IMR-90 (cell line): Measurements from ENCODE around the gene NEK5. TPM values are rescaled to one million over a fixed set of nuclear protein-coding genes. Genes with fewer than 3 reads are reported as not detected.

Source experiments
- ATAC-seq: fragments of 200-7000 bp; cut with Tn5 transposase; 2 replicates; pipeline ENCODE4 v1.9.1; 2020; ENCODE audit warnings: low read depth, mild to moderate bottlenecking, moderate library complexity
- BruUV-seq: library from RNA; stranded (reverse); fragments of 400-500 nt; replicated peaks from 2 replicates; lab custom pipeline; 2021; lab: Mats Ljungman, UMichigan
- CTCF ChIA-PET: fragments of 300-600 bp; formaldehyde crosslinking; extraction: SDS; loops from one replicate; lab custom pipeline; 2021; ENCODE audit warnings: antibody characterized with exemption; lab: Yijun Ruan, JAX
- POLR2A ChIA-PET: fragments of 300-600 bp; sonication (Branson Sonifier 250); formaldehyde crosslinking; loops from one replicate; lab custom pipeline; 2022; ENCODE audit warnings: antibody characterized with exemption; ENCODE audit not compliant: unreplicated experiment; lab: Charles Lee
- DNase-seq: peaks from one replicate; pipeline ENCODE4 v3.0.0; 2013
- H2AFZ ChIP-seq: replicated peaks from 2 replicates; pipeline ENCODE3; 2013; ENCODE audit warnings: low read length, mild to moderate bottlenecking; ENCODE audit not compliant: poor library complexity
- H2AK5ac ChIP-seq: 2 replicates; pipeline ENCODE4 v1.6.1; 2013; ENCODE audit warnings: low read depth, low read length, inconsistent platforms
- H2AK9ac ChIP-seq: replicated peaks from 2 replicates; pipeline ENCODE3; 2013; ENCODE audit warnings: mild to moderate bottlenecking, low read depth, low read length, moderate library complexity; ENCODE audit not compliant: poor library complexity
- H2BK120ac ChIP-seq: 2 replicates; pipeline ENCODE4 v1.6.1; 2013; ENCODE audit warnings: low read depth, low read length, inconsistent platforms
- H2BK15ac ChIP-seq: 3 replicates; pipeline ENCODE4 v1.6.1; 2013; ENCODE audit warnings: low read depth, low read length, inconsistent platforms
- H2BK20ac ChIP-seq: 2 replicates; pipeline ENCODE4 v1.6.1; 2013; ENCODE audit warnings: low read depth, mild to moderate bottlenecking, inconsistent platforms, low read length, moderate library complexity
- H2BK5ac ChIP-seq: 2 replicates; pipeline ENCODE4 v1.6.1; 2013; ENCODE audit warnings: mild to moderate bottlenecking, low read depth, low read length, inconsistent platforms; ENCODE audit not compliant: poor library complexity, severe bottlenecking
- H3K14ac ChIP-seq: replicated peaks from 2 replicates; pipeline ENCODE4 v1.6.1; 2013; ENCODE audit warnings: low read depth, low read length, inconsistent platforms
- H3K18ac ChIP-seq: 2 replicates; pipeline ENCODE4 v1.6.1; 2013; ENCODE audit warnings: low read depth, low read length, control low read depth
- H3K23ac ChIP-seq: 2 replicates; pipeline ENCODE4 v1.6.1; 2013; ENCODE audit warnings: low read depth, low read length, inconsistent platforms
- H3K27ac ChIP-seq: 2 replicates; pipeline ENCODE4 v1.5.1; 2013; ENCODE audit warnings: mild to moderate bottlenecking, control low read depth, low read length; ENCODE audit not compliant: insufficient read depth
- H3K27me3 ChIP-seq: 2 replicates; pipeline ENCODE4 v1.6.1; 2013; ENCODE audit warnings: low read length; ENCODE audit not compliant: control insufficient read depth, insufficient read depth
- H3K36me3 ChIP-seq: 2 replicates; pipeline ENCODE4 v1.6.1; 2013; ENCODE audit warnings: low read length, mixed read lengths; ENCODE audit not compliant: control insufficient read depth, insufficient read depth
- H3K4ac ChIP-seq: 2 replicates; pipeline ENCODE4 v1.6.1; 2013; ENCODE audit warnings: low read depth, low read length, inconsistent platforms
- H3K4me1 ChIP-seq: 2 replicates; pipeline ENCODE4 v1.6.1; 2013; ENCODE audit warnings: low read length, mixed read lengths; ENCODE audit not compliant: control insufficient read depth, insufficient read depth
- H3K4me2 ChIP-seq: 2 replicates; pipeline ENCODE4 v1.6.1; 2013; ENCODE audit warnings: low read depth, mild to moderate bottlenecking, control low read depth, low read length, moderate library complexity
- H3K4me3 ChIP-seq: 2 replicates; pipeline ENCODE4 v1.5.1; 2013; ENCODE audit warnings: low read depth, mild to moderate bottlenecking, control low read depth, low read length, moderate library complexity; ENCODE audit not compliant: insufficient read depth
- H3K56ac ChIP-seq: 2 replicates; pipeline ENCODE4 v1.6.1; 2013; ENCODE audit warnings: low read length, inconsistent platforms; ENCODE audit not compliant: insufficient read depth; ENCODE audit errors: extremely low read depth
- H3K79me1 ChIP-seq, 2 experiments: 2 replicates each; pipeline ENCODE4 v1.6.1; 2013; ENCODE audit warnings: low read length in 2 of 2, inconsistent platforms in 1 of 2, low read depth in 1 of 2
- H3K9ac ChIP-seq: 2 replicates; pipeline ENCODE4 v1.6.1; 2013; ENCODE audit warnings: low read depth, low read length, control low read depth
- H3K9me1 ChIP-seq: 2 replicates; pipeline ENCODE4 v1.6.1; 2013; ENCODE audit warnings: low read length, inconsistent platforms; ENCODE audit not compliant: insufficient read depth
- H3K9me3 ChIP-seq: 2 replicates; pipeline ENCODE4 v1.6.1; 2013; ENCODE audit warnings: low read length; ENCODE audit not compliant: control insufficient read depth, insufficient read depth
- H4K20me1 ChIP-seq: 2 replicates; pipeline ENCODE4 v1.6.1; 2013; ENCODE audit warnings: low read length, inconsistent platforms; ENCODE audit not compliant: insufficient read depth
- H4K5ac ChIP-seq: 2 replicates; pipeline ENCODE4 v1.6.1; 2013; ENCODE audit warnings: mild to moderate bottlenecking, low read depth, low read length, control low read depth
- H4K8ac ChIP-seq, 2 experiments: 2 replicates each; pipeline ENCODE4 v1.6.1; 2013; ENCODE audit warnings: low read depth in 2 of 2, low read length in 2 of 2, control low read depth in 1 of 2, inconsistent platforms in 1 of 2
- H4K91ac ChIP-seq: 2 replicates; pipeline ENCODE4 v1.6.1; 2013; ENCODE audit warnings: low read depth, low read length, inconsistent platforms; ENCODE audit not compliant: insufficient read depth
- FOS ChIP-seq: fragments of 150-350 bp; IDR thresholded peaks from 2 replicates; pipeline ENCODE4 v1.6.1; 2016; ENCODE audit warnings: low read depth, low read length
- WGBS, 2 experiments: methylation state at CpG; one replicate each; pipeline versions ENCODE4 v1.1.5 to v1.1.7; 2013; ENCODE audit warnings: missing lambda C conversion rate in 2 of 2; ENCODE audit not compliant: insufficient read length in 1 of 2; ENCODE audit errors: extremely low coverage in 2 of 2; 5-methylcytosine and 5-hydroxymethylcytosine counted together
- dilution Hi-C: fragments of 300-500 bp; cut with HindIII; formaldehyde crosslinking; loops from one replicate; pipeline ENCODE4 v1.14.3; 2018; ENCODE audit warnings: low sequenced_read_pairs; ENCODE audit not compliant: unreplicated experiment
- in situ Hi-C: fragments of 300-500 bp; cut with MboI; formaldehyde crosslinking; loops from 3 replicates; pipeline ENCODE4 v1.14.3; 2019; ENCODE audit warnings: low sequenced_read_pairs, inconsistent platforms, mixed read lengths
- intact Hi-C: fragments of 100-400 bp; cut with micrococcal nuclease; formaldehyde crosslinking; loops from 2 replicates; pipeline ENCODE4 v1.10.0; 2022
- polyA plus RNA-seq, 3 experiments: library from polyadenylated mRNA; depleted of rRNA; stranded (reverse); fragments of >200 nt; gene quantifications; 2 replicates each; pipeline ENCODE4 v1.2.3, GENCODE V29; 2012; ENCODE audit warnings: low replicate concordance in 1 of 3
- total RNA-seq: library from RNA; depleted of rRNA; stranded (reverse); fragments of >200 nt; gene quantifications from 2 replicates; pipeline ENCODE4 v1.2.3, GENCODE V29; 2012
- TF ChIP-seq, protein P1 (sequence below): fragments of 150-350 bp; IDR thresholded peaks from 2 replicates; pipeline ENCODE4 v1.6.1; 2017; ENCODE audit warnings: mild to moderate bottlenecking, antibody characterized with exemption, low read length, low read depth

The NEK5 gene
- total and polyA plus RNA-seq, 2 of the 4 experiments (the other 2 are of a cell fraction): not detected

- DNase-seq (peak; percentile 70), ATAC-seq (peak; percentile 50)
- dilution Hi-C loops (no loop called here), intact Hi-C loops (no loop called here), in situ Hi-C loops (no loop called here)
- H3K4me2 ChIP-seq: peak overlapping the region; percentile 34
- peaks cover 6% of the 10 kb centered on the region; the same call in 1 of the 2 replicates for H3K9me1 ChIP-seq
- H2BK5ac ChIP-seq: no peak overlapping the region
- CTCF ChIA-PET: no interaction called here
- no peak overlapping the region for H4K5ac ChIP-seq
- H3K4me3 ChIP-seq: no peak overlapping the region
- no TSS peak for BruUV-seq
- H4K8ac ChIP-seq: no peak overlapping the region
- H3K27me3 ChIP-seq: no peaks in the 10 kb centered on the region
- peak overlapping the region; percentile 22; the same call in 1 of the 2 replicates for H3K23ac ChIP-seq
- peaks cover 7% of the 10 kb centered on the region for H3K4me1 ChIP-seq
- H2AFZ ChIP-seq: no peak overlapping the region
- no peak overlapping the region for H3K9ac ChIP-seq
- no peak overlapping the region; the same call in 2 of the 3 replicates for H2BK15ac ChIP-seq
- 0 out of 2 replicates have a peak overlapping the region, but pooled peaks have one; percentile 14 for H2BK20ac ChIP-seq
- peak overlapping the region; percentile 49; the same call in 1 of the 2 replicates for H3K4ac ChIP-seq
- peak; percentile 21; the same call in 1 of the 2 replicates for TF ChIP-seq FOS
- TF ChIP-seq, protein P1, sequence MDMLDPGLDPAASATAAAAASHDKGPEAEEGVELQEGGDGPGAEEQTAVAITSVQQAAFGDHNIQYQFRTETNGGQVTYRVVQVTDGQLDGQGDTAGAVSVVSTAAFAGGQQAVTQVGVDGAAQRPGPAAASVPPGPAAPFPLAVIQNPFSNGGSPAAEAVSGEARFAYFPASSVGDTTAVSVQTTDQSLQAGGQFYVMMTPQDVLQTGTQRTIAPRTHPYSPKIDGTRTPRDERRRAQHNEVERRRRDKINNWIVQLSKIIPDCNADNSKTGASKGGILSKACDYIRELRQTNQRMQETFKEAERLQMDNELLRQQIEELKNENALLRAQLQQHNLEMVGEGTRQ: no peak
- H3K36me3 ChIP-seq: peaks cover 3% of the 10 kb centered on the region; the same call in 1 of the 2 replicates
- H2BK120ac ChIP-seq: no peak overlapping the region; the same call in 1 of the 2 replicates
- peak overlapping the region; percentile 4; the same call in 1 of the 2 replicates for H3K14ac ChIP-seq
- H4K91ac ChIP-seq: no peak overlapping the region
- POLR2A ChIA-PET: interaction anchor here (0.7 kb wide), 1 partner anchor 32 kb away, joined by 3 read pairs; no protein-coding TSS in a partner anchor
- H3K9me3 ChIP-seq: no peaks in the 10 kb centered on the region
- H3K79me1 ChIP-seq: peaks cover 14 to 15% of the 10 kb centered on the region in 2 experiments
- H2AK9ac ChIP-seq: no peak overlapping the region
- WGBS, 2 experiments: no CpG with 5 or more reads among the region's 5 CpGs
- H3K18ac ChIP-seq: no peak overlapping the region
- H2AK5ac ChIP-seq: no peak overlapping the region
- no peak overlapping the region for H3K27ac ChIP-seq
- no peaks in the 10 kb centered on the region for H4K20me1 ChIP-seq
- no peak overlapping the region for H3K56ac ChIP-seq
These were observed 33.6 kb upstream of the NEK5 start for GRCh38 chr13:52162279-52163101.
